Stimulated activated CD4-positive, alpha-beta T cell treated with anti-CD3 and anti-CD28 coated beads, Interleukin-1b, Interleukin-23, amount 100 ng/mL, for 1 hour (primary cell): ENCODE data around the gene SLC35B1.
"Not testable (repeated sequence)": the region's sequence is repeated elsewhere in the genome, so short reads cannot be mapped to it uniquely, and the experiment has no call there.

ENCODE experiments used
- DNase-seq, 2 donors: peaks; one replicate each; pipeline ENCODE4 v3.0.0-alpha.2; 2020; ENCODE audit warnings: low read depth in 2 of 2

The SLC35B1 gene

DNA sequence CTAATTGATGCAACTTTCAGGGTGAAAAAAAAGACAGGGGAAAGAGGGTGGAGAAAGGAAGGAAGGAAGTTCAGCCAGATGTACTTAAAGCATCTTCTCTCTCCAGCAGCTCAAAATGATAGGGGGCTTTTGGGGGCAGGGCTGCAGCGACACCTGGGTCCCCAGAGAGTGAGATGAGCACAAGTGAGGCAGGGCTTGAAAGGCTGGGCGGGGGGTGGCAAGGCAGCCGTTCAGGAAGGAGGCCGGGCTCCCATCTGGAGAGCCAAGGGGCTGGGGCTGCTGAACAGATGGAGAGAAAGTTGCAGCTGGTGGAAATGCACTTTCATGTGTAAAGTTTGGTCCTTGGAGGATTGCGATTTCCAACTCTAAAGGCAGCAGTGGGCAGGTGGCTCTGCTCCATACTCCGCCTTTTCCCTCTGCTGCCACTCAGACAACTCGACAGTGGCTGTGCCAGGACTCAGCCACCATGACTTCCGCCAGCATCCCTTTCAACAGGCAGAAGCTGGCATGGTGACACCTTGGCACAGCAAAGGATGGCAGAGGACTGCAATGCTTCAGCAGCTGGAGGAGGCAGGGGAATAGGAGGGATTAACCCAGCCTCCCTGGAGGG is 7.7 kb downstream of the SLC35B1 start:
- no peak for DNase-seq

DNA sequence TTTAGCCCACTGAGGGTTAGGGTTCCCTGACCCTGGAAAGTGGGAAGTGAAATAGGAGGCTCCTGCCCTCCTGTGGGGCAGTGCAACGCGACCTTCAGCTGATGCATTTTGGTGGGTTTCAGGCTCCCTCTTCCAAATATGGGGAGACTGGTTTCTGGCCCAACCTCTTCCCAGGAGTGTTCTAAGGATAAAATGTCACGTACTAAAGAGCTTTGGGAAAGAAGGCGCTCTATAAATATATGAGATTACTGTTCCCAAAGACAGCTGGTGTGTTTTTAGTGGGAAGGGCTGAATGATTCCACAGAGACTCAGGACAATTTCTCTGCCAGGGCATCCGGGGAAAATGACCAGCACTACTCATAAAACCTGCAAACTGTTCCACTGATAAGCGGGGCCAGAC is 9.8 kb downstream of the SLC35B1 start:
- no peak for DNase-seq

GRCh38 chr17:49696233-49696761 is 11.5 kb downstream of the SLC35B1 start:
- DNase-seq: peak in 1 of 2 donors; percentile 30

GRCh38 chr17:49695698-49696232 is 12.0 kb downstream of the SLC35B1 start:
- no peak for DNase-seq

DNA sequence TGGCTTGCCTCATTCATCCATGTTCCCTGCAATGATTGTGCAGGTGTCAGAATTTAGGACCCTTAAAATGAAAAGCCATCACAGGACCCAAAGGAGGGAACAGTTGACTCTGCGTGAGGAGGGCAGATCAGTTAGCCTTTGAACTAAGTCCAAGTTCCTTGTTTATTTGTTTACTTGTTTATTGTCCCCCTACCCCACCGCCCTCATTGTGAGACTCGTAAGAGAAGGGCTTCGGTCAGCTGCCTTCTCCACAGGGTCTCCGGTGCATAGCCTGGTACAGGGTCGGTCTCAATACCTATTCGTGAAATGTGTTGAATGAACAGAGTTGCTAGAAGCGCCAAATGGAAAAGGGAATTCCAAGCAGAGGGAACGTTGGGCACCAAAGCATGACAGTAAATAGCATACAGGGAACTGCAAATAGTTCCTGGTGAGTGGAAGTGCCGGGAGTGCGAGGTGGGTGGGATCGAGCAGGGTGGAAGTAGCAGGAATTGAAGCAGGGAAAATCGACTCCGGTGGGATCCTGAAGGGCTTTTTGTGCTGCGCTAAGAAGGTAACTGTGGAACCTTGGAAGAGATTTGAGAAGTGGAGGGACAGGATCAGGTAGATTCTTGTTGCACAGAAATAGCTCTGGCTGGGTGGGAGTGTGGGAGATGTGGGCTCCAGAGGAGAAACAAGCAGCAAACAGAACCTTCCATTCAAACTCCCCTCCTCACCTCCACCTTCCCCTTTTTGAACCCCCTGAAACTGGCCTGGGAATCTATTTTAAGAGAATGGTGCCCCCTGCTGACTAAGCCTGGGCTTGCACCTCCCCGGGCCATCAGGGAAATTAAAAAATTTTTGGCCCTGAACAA is 12.7 kb downstream of the SLC35B1 start:
- peak; percentile 36 to 66 for DNase-seq

DNA sequence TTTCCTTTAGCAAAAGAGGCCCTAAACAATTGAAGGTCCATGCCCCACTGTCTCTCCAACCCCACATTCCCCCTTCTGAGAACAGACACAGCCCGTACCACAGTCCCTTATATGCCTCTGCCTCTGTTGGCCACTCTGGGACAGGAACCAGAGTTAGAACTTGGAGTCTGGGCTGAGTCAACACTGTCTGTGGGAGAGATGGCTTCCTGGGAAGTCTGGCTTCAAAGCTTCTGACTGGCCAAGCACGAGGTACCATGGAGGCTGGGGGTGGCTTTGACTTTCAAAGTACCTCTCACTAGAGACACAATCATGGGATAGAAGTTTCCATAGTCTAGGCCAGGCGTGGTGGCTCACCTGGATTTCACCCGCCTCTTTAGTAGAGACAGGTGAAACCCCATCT is 15.0 kb downstream of the SLC35B1 start:
- no peak for DNase-seq

DNA sequence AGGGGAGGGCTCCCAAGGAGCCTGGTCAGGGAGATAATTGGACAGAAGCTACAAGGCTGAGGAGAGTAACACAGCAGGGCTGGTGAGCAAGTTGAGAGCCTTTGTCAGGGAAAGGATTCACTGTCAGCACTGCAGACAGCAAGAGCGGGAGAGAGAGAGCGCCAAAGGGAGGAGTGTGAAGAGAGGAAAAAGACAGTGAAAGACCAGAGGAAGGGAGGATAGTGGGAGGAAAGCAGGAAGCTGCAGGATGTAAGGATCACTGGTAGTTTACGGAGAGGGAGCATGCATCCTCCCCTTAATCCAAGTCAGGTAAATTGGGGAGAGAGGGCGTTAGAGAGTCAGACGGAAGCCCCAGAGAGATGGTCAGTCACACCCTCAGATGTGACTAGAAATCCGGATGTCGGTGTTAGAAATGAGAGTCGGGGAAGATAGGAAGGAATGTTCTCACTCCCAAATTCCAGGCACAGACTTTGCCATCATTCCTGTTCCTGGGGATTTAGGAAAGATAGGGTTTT is 16.0 kb downstream of the SLC35B1 start:
- no peak for DNase-seq

DNA sequence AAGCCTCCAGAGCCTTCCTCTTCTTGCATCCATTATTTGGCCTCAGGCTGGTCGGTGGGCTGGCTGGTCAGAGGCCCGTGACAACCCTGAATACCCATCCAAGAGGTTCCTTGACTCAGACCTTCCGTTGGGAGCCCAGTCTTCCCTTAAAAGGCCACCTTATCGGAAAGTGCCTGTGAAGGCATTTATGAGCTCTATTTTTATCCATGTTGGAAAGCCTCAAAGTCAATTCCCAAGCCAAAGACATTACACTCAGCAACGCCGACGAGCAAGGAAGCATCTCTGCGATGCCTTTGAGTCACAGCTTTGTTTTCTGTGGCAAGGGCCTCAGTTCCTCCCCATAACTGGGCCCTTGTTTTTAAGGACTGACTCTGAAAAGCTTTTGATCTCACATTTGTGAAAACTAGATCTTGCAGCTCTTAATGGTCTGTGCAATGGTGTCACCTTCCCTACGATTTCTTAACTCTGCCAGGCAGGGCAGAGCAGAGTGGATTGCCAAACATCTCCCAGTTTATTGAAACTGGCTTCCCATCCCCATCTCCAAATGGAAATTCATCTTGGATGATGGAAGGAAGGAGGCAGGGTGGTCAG is 16.6 kb downstream of the SLC35B1 start:
- DNase-seq: no peak

GRCh38 chr17:49690256-49690655 is 17.5 kb downstream of the SLC35B1 start:
- no peak for DNase-seq

DNA sequence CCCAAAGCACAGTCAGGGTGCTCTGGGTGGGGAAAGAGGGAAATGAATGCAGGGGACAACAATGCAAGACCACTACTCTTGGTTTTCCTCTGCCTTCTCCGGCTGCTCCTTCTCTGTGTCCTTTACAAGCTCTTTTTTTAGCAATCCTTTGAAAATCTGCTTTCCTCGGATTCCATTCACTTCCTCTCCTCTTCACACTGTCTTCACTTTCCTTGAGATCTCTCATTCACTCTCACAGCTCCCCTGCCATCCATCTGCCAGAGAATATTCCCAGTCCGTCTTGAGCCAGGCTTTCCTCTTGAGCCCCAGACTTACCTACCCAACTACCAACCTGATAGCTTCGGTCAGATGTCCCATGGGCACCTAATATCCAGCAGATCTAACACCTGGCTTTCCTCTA is 18.9 kb downstream of the SLC35B1 start:
- DNase-seq: no peak

DNA sequence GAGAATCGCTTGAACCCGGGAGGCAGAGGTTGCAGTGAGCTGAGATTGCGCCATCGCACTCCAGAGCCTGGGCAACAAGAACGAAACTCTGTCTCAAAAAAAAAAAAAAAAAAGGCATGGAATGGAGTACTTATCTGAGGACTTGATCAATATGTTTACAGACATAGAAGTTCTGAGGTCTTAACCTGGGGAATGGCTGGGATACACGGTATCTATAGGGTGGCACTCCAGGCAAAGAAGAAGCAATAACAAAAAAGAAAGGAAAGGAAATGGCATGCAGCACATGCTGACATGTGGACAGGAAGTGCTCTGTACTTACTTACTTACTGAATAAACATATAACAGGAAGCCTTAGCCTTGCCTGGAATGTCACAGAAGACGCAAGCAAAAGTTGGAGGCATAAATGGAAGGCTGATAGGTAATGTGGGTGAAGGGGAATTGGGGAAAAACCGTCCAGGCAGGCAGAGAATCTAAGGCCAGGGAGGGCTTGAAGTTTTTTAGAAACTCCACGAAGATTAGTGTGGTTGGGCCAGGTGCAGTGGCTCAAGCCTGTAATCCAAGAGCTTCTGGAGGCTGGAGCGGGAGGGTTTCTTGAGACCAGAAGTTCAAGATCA is 19.8 kb downstream of the SLC35B1 start:
- no peak for DNase-seq

DNA sequence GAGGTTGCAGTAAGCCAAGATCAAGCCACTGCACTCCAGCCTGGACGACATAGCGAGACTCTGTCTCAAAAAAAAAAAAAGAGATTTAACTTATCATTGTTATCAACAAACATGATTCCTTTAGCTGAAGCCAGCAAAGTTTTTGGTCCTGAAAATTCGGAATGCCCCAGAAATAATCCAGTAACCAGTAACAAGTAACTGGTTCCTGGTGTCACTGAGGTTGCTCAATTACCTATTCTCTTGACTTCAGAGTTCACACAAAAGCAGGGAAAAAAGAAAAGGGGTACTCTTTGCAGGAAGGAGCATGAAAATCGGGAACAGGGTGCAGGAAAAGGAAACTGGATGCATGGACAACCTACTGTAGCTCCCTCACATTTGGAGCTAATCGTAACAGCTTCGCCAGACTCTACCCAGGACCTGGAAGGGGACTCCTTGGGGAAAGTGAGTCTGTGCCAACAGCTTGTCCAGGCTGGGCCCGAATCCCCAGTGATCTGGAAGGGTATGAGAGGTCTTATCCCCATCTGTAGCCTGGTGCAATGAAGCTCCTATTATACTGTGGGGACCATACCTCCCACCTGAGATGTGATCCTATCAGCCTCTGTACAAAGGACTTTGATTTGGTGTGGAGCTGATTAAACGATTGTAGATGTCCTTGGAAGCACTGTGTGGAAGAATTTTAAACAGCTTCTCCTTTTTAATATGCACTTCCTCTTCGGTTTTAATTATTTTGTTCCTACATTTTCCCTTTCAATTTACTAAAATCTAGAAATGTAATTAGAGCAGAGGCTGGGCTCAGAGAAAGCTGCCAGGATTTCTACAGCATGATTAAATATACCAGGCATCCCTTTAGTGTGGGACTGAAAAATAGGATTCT is 26.4 kb downstream of the SLC35B1 start:
- no peak for DNase-seq

GRCh38 chr17:49680314-49680713 is 27.4 kb downstream of the SLC35B1 start:
- no peak for DNase-seq

DNA sequence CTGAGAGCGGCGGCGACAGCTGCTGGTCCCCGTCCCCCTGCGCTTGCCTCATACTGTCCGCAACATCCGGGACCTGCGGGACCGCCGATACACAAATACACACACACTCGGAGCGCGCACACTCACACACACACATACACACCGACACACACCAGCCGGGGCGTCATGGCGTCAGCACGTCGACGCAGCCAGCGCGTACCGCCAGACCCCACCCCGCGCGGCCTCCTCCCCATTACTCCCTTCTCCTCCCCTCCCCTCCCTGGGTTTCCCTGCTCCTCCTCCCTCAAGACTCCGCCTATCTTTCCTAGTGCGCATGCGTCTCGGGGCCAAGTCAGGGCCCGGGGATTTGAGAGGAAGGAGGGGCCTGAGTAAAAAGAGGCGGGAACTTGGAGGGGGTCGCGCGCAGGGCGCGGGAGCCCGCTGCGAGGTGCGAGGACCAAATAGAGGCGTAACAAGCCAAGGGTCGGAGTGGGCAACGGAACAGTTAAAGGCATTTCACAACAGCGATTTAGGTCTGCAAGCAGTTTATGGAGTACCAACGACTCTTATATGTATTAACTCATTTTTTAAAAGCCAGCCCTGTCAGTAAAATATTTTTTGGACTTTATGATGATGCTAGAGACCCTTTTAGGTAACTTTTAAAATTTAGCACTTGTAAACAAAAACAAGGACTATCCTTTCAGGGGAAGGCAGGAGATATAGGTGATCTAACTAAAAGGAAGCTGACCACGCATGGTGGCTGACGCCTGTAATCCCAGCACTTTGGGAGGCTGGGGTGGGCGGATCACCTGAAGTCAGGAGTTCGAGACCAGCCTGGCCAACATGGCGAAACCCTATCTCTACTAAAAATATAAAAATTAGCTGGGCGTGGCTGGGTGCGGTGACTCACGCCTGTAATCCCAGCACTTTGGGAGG is 29.6 kb downstream of the SLC35B1 start, which contains the start of gene SPOP:
TSS of gene SPOP (minus strand) at position 165 of the 915 bp plus-strand sequence. CDS start 55,287 bp downstream, outside the sequence.
- DNase-seq: peak; percentile 97 to 100

- DNase-seq: peak; percentile 95 to 96
Measured at GRCh38 chr17:49677134-49677932, 30.4 kb downstream of the SLC35B1 start.

DNA sequence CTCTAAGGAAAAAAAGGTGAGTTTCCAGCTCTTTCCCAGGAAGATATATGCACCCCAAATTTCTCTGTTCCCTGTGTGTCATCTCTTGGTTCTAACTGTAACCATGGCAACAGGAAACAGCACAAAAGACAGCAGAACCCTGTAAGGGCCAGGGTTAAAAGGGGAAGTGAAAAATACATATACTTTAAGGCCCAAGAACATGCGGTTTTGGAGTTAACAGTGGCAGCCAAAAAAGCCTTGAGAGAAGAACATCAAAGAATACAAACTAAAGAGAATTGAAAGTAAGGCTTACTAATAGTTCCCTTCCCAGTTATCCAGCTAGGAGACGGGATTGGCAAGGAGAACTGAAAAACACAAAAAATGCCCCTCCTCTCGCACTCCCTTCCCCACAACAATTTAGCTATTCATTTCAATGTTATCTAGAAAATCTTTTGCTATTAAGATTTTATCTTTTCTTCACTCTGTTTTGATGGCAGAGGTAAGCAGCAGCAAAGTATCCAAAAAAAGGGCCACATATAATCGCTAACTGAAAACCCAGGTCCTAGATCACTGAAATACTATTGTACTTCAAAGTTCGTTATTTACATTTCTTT is 31.4 kb downstream of the SLC35B1 start:
- DNase-seq: no peak

DNA sequence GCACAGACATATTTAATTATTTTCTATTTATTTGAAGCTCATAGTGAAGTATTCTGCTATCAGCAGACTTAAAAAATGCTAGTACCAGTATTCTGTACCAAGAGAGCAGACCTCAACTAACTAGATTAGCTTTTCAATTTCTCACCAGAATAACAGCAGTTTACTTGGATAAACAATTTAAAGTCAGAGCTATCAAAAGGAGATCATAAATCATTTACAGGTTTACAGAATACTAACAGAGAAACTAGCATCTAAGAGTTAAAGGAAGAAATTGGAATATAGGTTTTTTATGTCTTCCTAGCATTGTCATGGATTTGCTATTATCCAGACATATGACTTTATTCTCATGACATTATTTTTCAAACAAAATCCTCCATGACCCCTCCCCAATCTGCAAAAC is 33.3 kb downstream of the SLC35B1 start:
- no peak for DNase-seq

- not testable (repeated sequence) for DNase-seq
Measured at GRCh38 chr17:49673679-49674078, 34.1 kb downstream of the SLC35B1 start.
